CD4-positive, alpha-beta T cell (primary cell): ENCODE results near the gene SUCO. TPM values are rescaled to one million over a fixed set of nuclear protein-coding genes. Genes with fewer than 3 reads are reported as not detected.

Experiments
- ATAC-seq: fragments of 200-7000 bp; cut with Tn5 transposase; one replicate; pipeline ENCODE4 v1.10.0; 2022; ENCODE audit warnings: mild to moderate bottlenecking; ENCODE audit not compliant: poor library complexity
- CTCF ChIA-PET: fragments of 350-600 bp; sonication (Branson Sonifier 250); formaldehyde crosslinking; loops from one replicate; lab custom pipeline; 2021; ENCODE audit warnings: antibody characterized with exemption, inconsistent platforms; lab: Charles Lee
- POLR2A ChIA-PET: fragments of 350-600 bp; sonication (Branson Sonifier 250); formaldehyde crosslinking; loops from one replicate; lab custom pipeline; 2021; ENCODE audit warnings: antibody characterized with exemption, inconsistent platforms; lab: Charles Lee
- DNase-seq, 14 experiments: peaks; one replicate each; pipeline ENCODE4 v3.0.0-alpha.2; 2013 to 2020; ENCODE audit warnings: mixed read lengths in 2 of 14
- H3K27ac ChIP-seq, 2 donors: one replicate each; pipeline versions ENCODE4 v1.5.1 to v1.7.0; 2013; ENCODE audit warnings: low read length in 2 of 2, low read depth in 1 of 2, mild to moderate bottlenecking in 1 of 2
- H3K27me3 ChIP-seq, 2 experiments: 1 replicate in 1 of 2; 2 replicates in 1 of 2; pipeline versions ENCODE4 v1.6.1 to v1.7.0; 2013; ENCODE audit warnings: low read length in 2 of 2, control low read depth in 1 of 2, mild to moderate bottlenecking in 1 of 2, moderate library complexity in 1 of 2; ENCODE audit not compliant: insufficient read depth in 2 of 2, control insufficient read depth in 1 of 2
- H3K36me3 ChIP-seq: one replicate; pipeline ENCODE4 v1.6.1; 2013; ENCODE audit warnings: low read length, control low read depth; ENCODE audit not compliant: insufficient read depth
- H3K4me1 ChIP-seq: one replicate; pipeline ENCODE4 v1.6.1; 2013; ENCODE audit warnings: low read length, control low read depth; ENCODE audit not compliant: insufficient read depth
- H3K4me3 ChIP-seq: one replicate; pipeline ENCODE4 v1.5.1; 2013; ENCODE audit warnings: mild to moderate bottlenecking, low read length, moderate library complexity
- H3K9me3 ChIP-seq, 2 experiments: 1 replicate in 1 of 2; 2 replicates in 1 of 2; pipeline versions ENCODE4 v1.6.1 to v1.7.0; 2013; ENCODE audit warnings: low read length in 2 of 2, mild to moderate bottlenecking in 2 of 2, control low read depth in 1 of 2, moderate library complexity in 1 of 2; ENCODE audit not compliant: control insufficient read depth in 1 of 2, insufficient read depth in 1 of 2
- H3K27ac Mint-ChIP-seq: one replicate; pipeline ENCODE4 v1.8.0; 2020; ENCODE audit warnings: mixed read lengths
- H3K27me3 Mint-ChIP-seq: one replicate; pipeline ENCODE4 v1.8.0; 2021; ENCODE audit warnings: mixed read lengths
- H3K36me3 Mint-ChIP-seq: one replicate; pipeline ENCODE4 v1.8.0; 2021; ENCODE audit warnings: low read depth, mixed read lengths
- H3K4me1 Mint-ChIP-seq: one replicate; pipeline ENCODE4 v1.8.0; 2021; ENCODE audit warnings: low read depth, mixed read lengths
- H3K4me3 Mint-ChIP-seq: one replicate; pipeline ENCODE4 v1.8.0; 2020; ENCODE audit warnings: mild to moderate bottlenecking, mixed read lengths
- H3K9me3 Mint-ChIP-seq: one replicate; pipeline ENCODE4 v1.8.0; 2020; ENCODE audit warnings: mixed read lengths
- intact Hi-C, 2 experiments: fragments of 100-400 bp; cut with DNase I in 1 of 2; cut with micrococcal nuclease in 1 of 2; formaldehyde crosslinking; loops; one replicate each; pipeline versions ENCODE4 v1.15.1 to v1.9.0; 2023 to 2025; cut with DNase I, micrococcal nuclease
- total RNA-seq, 174 experiments: library from RNA in 2 of 174; stranded (reverse) in 2 of 174; gene quantifications; one replicate each; pipeline ENCODE4 v1.2.3 and lab custom pipeline; 2021 to 2026
- TF ChIP-seq, protein P1 (sequence below): fragments of 200-600 bp; IDR thresholded peaks from one replicate; pipeline ENCODE4 v1.8.0; 2022; ENCODE audit warnings: antibody characterized with exemption, mild to moderate bottlenecking

The SUCO gene
- total RNA-seq, 2 experiments from 2014 or later: 93.1 to 104 TPM

DNA sequence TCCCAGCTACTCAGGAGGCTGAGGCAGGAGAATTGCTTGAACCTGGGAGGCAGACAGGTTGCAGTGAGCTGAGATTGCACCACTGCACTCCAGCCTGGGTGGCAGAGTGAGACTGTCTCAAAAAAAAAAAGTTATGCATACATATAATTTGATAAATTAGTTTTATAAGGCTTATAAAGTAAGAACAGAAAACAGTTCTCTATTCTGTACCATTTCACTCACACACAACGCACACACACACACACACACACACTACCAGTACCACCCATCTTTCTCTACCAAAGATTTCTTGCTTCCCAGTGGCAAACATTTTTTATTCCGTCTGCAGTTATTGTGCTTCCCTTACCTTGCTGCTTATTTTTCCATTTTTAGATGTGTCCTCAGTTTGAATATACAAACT, 79.5 kb downstream of the SUCO start:
- ATAC-seq (no peak), DNase-seq (no peak)
- H3K4me3 ChIP-seq: no peak overlapping the region
- peaks cover 0 to 12% of the 10 kb centered on the region in 2 experiments for H3K9me3 ChIP-seq
- H3K27ac ChIP-seq: no peak overlapping the region
- H3K27me3 ChIP-seq: no peaks in the 10 kb centered on the region
- CTCF ChIA-PET: no interaction called here
- H3K9me3 Mint-ChIP-seq: peaks cover 6% of the 10 kb centered on the region
- H3K36me3 ChIP-seq: peaks cover 18% of the 10 kb centered on the region
- no peaks in the 10 kb centered on the region for H3K4me1 ChIP-seq
- intact Hi-C loops: no loop called here
- peaks cover 54% of the 10 kb centered on the region for H3K36me3 Mint-ChIP-seq
- POLR2A ChIA-PET: no interaction called here
- H3K4me3 Mint-ChIP-seq: no peak overlapping the region
- no peak overlapping the region for H3K27ac Mint-ChIP-seq
- TF ChIP-seq, protein P1, sequence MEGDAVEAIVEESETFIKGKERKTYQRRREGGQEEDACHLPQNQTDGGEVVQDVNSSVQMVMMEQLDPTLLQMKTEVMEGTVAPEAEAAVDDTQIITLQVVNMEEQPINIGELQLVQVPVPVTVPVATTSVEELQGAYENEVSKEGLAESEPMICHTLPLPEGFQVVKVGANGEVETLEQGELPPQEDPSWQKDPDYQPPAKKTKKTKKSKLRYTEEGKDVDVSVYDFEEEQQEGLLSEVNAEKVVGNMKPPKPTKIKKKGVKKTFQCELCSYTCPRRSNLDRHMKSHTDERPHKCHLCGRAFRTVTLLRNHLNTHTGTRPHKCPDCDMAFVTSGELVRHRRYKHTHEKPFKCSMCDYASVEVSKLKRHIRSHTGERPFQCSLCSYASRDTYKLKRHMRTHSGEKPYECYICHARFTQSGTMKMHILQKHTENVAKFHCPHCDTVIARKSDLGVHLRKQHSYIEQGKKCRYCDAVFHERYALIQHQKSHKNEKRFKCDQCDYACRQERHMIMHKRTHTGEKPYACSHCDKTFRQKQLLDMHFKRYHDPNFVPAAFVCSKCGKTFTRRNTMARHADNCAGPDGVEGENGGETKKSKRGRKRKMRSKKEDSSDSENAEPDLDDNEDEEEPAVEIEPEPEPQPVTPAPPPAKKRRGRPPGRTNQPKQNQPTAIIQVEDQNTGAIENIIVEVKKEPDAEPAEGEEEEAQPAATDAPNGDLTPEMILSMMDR: no peak
- no peaks in the 10 kb centered on the region for H3K27me3 Mint-ChIP-seq
- H3K4me1 Mint-ChIP-seq: peaks cover 6% of the 10 kb centered on the region

DNA sequence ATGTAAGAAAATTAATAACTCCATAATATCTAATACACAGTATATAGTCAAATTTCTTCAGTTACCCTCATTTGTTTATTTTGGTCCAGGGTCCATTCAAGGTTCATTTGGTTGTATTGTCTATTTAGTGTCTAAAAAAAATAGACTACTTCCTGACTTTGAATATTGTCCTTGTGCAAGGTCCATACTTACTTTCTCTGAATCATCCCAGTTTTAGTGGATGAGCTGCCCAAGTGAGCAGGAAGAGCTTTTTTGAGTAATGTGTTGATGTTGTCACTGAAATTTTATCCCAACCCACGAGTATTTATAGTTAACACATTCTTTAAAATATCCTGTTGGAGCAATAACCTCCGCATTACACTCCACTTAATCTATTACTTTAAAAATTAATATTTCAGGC, 80.3 kb downstream of the SUCO start:
- peaks cover 18% of the 10 kb centered on the region for H3K36me3 ChIP-seq
- ATAC-seq (no peak), DNase-seq (no peak)
- no peak overlapping the region for H3K4me3 ChIP-seq
- H3K27ac Mint-ChIP-seq: no peak overlapping the region
- ChIA-PET POLR2A (no interaction called here), CTCF (no interaction called here)
- H3K4me3 Mint-ChIP-seq: no peak overlapping the region
- no peak overlapping the region for H3K27ac ChIP-seq
- intact Hi-C loops: no loop called here
- H3K9me3 ChIP-seq: peaks cover 0 to 12% of the 10 kb centered on the region in 2 experiments
- peaks cover 54% of the 10 kb centered on the region for H3K36me3 Mint-ChIP-seq
- peaks cover 6% of the 10 kb centered on the region for H3K9me3 Mint-ChIP-seq
- H3K27me3 Mint-ChIP-seq: no peaks in the 10 kb centered on the region
- TF ChIP-seq, protein P1: no peak
- no peaks in the 10 kb centered on the region for H3K4me1 ChIP-seq
- H3K4me1 Mint-ChIP-seq: peaks cover 6% of the 10 kb centered on the region
- H3K27me3 ChIP-seq: no peaks in the 10 kb centered on the region

GRCh38 chr1:172616195-172616594, 83.2 kb downstream of the SUCO start:
- CTCF ChIA-PET: no interaction called here
- DNase-seq (no peak), ATAC-seq (no peak)
- H3K36me3 ChIP-seq: no peaks in the 10 kb centered on the region
- H3K9me3 ChIP-seq: peaks cover 4 to 22% of the 10 kb centered on the region in 2 experiments
- Mint-ChIP-seq H3K36me3 (peaks cover 29% of the 10 kb centered on the region), H3K4me1 (no peaks in the 10 kb centered on the region), H3K27ac (no peak overlapping the region), H3K4me3 (no peak overlapping the region), H3K9me3 (peaks cover 14% of the 10 kb centered on the region), H3K27me3 (no peaks in the 10 kb centered on the region)
- no peak overlapping the region for H3K4me3 ChIP-seq
- POLR2A ChIA-PET: no interaction called here
- intact Hi-C loops: no loop called here
- TF ChIP-seq, protein P1: no peak
- H3K27me3 ChIP-seq: no peaks in the 10 kb centered on the region
- H3K4me1 ChIP-seq: no peaks in the 10 kb centered on the region
- no peak overlapping the region for H3K27ac ChIP-seq
